Measurements from ENCODE around the gene CELF3. TPM values are rescaled to one million over a fixed set of nuclear protein-coding genes. Genes with fewer than 3 reads are reported as not detected.
"Not testable (repeated sequence)": the region's sequence is repeated elsewhere in the genome, so short reads cannot be mapped to it uniquely, and the experiment has no call there.

CELF3 gene
- total and polyA plus RNA-seq, 3 experiments from 2014 or later, result not detected

GRCh38 chr1:151684128-151684527, 32.5 kb downstream of the CELF3 start:
- no peaks in the 10 kb centered on the region for H3K9me3 Mint-ChIP-seq
- POLR2A ChIA-PET, result no interaction called here
- H3K36me3 ChIP-seq (ENCODE audit: insufficient read depth, low read length), result no peaks in the 10 kb centered on the region
- no peaks in the 10 kb centered on the region for H3K27me3 Mint-ChIP-seq
- H3K9me3 ChIP-seq (ENCODE audit: low read length), result no peaks in the 10 kb centered on the region
- CTCF ChIA-PET, result no interaction called here
- peaks cover 3 to 67% (median 19%) of the 10 kb centered on the region in 3 donors for H3K36me3 Mint-ChIP-seq
- no peak overlapping the region for H3K4me3 Mint-ChIP-seq
- DNase-seq, result no peak
- H3K27ac ChIP-seq (ENCODE audit: low read depth, low read length), result no peak overlapping the region
- no peak overlapping the region for H3K27ac Mint-ChIP-seq
- no peak overlapping the region for H3K4me3 ChIP-seq (ENCODE audit: low read length)
- H3K4me1 Mint-ChIP-seq, result no peaks in the 10 kb centered on the region
- H3K27me3 ChIP-seq (ENCODE audit: insufficient read depth, low read length, poor library complexity, severe bottlenecking), result no peaks in the 10 kb centered on the region
- H3K4me1 ChIP-seq (ENCODE audit: insufficient read depth, low read length), result no peaks in the 10 kb centered on the region

- POLR2A ChIA-PET, CTCF ChIA-PET: not testable (repeated sequence)
Observed at GRCh38 chr1:151682901-151683300, 33.7 kb downstream of the CELF3 start.

GRCh38 chr1:151681923-151682322, 34.7 kb downstream of the CELF3 start:
- ChIA-PET POLR2A (no interaction called here), CTCF (no interaction called here)
- Histone ChIP-seq H3K27me3 (ENCODE audit: insufficient read depth, low read length, poor library complexity, severe bottlenecking) (no peaks in the 10 kb centered on the region), H3K4me3 (ENCODE audit: low read length) (no peak overlapping the region), H3K9me3 (ENCODE audit: low read length) (no peaks in the 10 kb centered on the region), H3K4me1 (ENCODE audit: insufficient read depth, low read length) (no peaks in the 10 kb centered on the region), H3K27ac (ENCODE audit: low read depth, low read length) (no peak overlapping the region), H3K36me3 (ENCODE audit: insufficient read depth, low read length) (no peaks in the 10 kb centered on the region)
- Mint-ChIP-seq H3K4me1 (no peaks in the 10 kb centered on the region), H3K4me3 (no peak overlapping the region), H3K36me3 (peaks cover 7 to 63% (median 18%) of the 10 kb centered on the region in 3 donors), H3K27me3 (no peaks in the 10 kb centered on the region), H3K9me3 (no peaks in the 10 kb centered on the region), H3K27ac (no peak overlapping the region)
- DNase-seq, result no peak

More at GRCh38 chr1:151682901-151683300, 33.7 kb downstream of the CELF3 start:
- H3K4me3 Mint-ChIP-seq; H3K9me3 ChIP-seq (ENCODE audit: low read length); H3K27ac Mint-ChIP-seq; H3K4me1 Mint-ChIP-seq; H3K27ac ChIP-seq (ENCODE audit: low read depth, low read length); DNase-seq; H3K27me3 ChIP-seq (ENCODE audit: insufficient read depth, low read length, poor library complexity, severe bottlenecking); H3K4me1 ChIP-seq (ENCODE audit: insufficient read depth, low read length); H3K27me3 Mint-ChIP-seq; H3K4me3 ChIP-seq (ENCODE audit: low read length); H3K9me3 Mint-ChIP-seq; H3K36me3 ChIP-seq (ENCODE audit: insufficient read depth, low read length): not testable (repeated sequence)
- peaks cover 7 to 67% (median 19%) of the 10 kb centered on the region in 3 donors for H3K36me3 Mint-ChIP-seq

GRCh38 chr1:151680826-151681225, 35.8 kb downstream of the CELF3 start:
- Mint-ChIP-seq H3K36me3 (peaks cover 7 to 56% (median 15%) of the 10 kb centered on the region in 3 donors), H3K4me3 (no peak overlapping the region), H3K27me3 (no peaks in the 10 kb centered on the region), H3K4me1 (no peaks in the 10 kb centered on the region), H3K9me3 (no peaks in the 10 kb centered on the region), H3K27ac (peak overlapping the region in 1 of 8 donors; percentile 25)
- Histone ChIP-seq H3K4me1 (ENCODE audit: insufficient read depth, low read length) (no peaks in the 10 kb centered on the region), H3K27ac (ENCODE audit: low read depth, low read length) (no peak overlapping the region), H3K36me3 (ENCODE audit: insufficient read depth, low read length) (no peaks in the 10 kb centered on the region), H3K27me3 (ENCODE audit: insufficient read depth, low read length, poor library complexity, severe bottlenecking) (no peaks in the 10 kb centered on the region), H3K9me3 (ENCODE audit: low read length) (no peaks in the 10 kb centered on the region), H3K4me3 (ENCODE audit: low read length) (no peak overlapping the region)
- ChIA-PET POLR2A (interaction anchor here (0.6 kb wide), 1 partner anchor 125 kb away, joined by 4 read pairs; no protein-coding TSS in a partner anchor), CTCF (no interaction called here)
- DNase-seq, result no peak

- DNase-seq, result no peak
- no peak overlapping the region for H3K4me3 Mint-ChIP-seq
- peak overlapping the region in 1 of 8 donors; percentile 25 for H3K27ac Mint-ChIP-seq
- H3K36me3 Mint-ChIP-seq, result peaks cover 7 to 54% (median 14%) of the 10 kb centered on the region in 3 donors
- no peaks in the 10 kb centered on the region for H3K27me3 ChIP-seq (ENCODE audit: insufficient read depth, low read length, poor library complexity, severe bottlenecking)
- H3K9me3 Mint-ChIP-seq, result no peaks in the 10 kb centered on the region
- H3K27me3 Mint-ChIP-seq, result no peaks in the 10 kb centered on the region
- H3K36me3 ChIP-seq (ENCODE audit: insufficient read depth, low read length), result no peaks in the 10 kb centered on the region
- H3K9me3 ChIP-seq (ENCODE audit: low read length), result no peaks in the 10 kb centered on the region
- H3K27ac ChIP-seq (ENCODE audit: low read depth, low read length), result no peak overlapping the region
- H3K4me3 ChIP-seq (ENCODE audit: low read length), result no peak overlapping the region
- ChIA-PET POLR2A (no interaction called here), CTCF (no interaction called here)
- H3K4me1 Mint-ChIP-seq, result no peaks in the 10 kb centered on the region
- no peaks in the 10 kb centered on the region for H3K4me1 ChIP-seq (ENCODE audit: insufficient read depth, low read length)
Observed at GRCh38 chr1:151680391-151680790, 36.2 kb downstream of the CELF3 start.

GRCh38 chr1:151673407-151673806, 43.2 kb downstream of the CELF3 start:
- H3K36me3 ChIP-seq (ENCODE audit: insufficient read depth, low read length), result peaks cover 9% of the 10 kb centered on the region
- Mint-ChIP-seq H3K4me1 (peaks cover 11 to 28% (median 16%) of the 10 kb centered on the region in 3 donors), H3K27me3 (no peaks in the 10 kb centered on the region), H3K36me3 (peaks cover 17 to 59% (median 30%) of the 10 kb centered on the region in 3 donors), H3K9me3 (no peaks in the 10 kb centered on the region), H3K27ac (peak overlapping the region in 1 of 8 donors; percentile 52), H3K4me3 (no peak overlapping the region)
- H3K9me3 ChIP-seq (ENCODE audit: low read length), result no peaks in the 10 kb centered on the region
- ChIA-PET CTCF (no interaction called here), POLR2A (no interaction called here)
- H3K4me1 ChIP-seq (ENCODE audit: insufficient read depth, low read length), result no peaks in the 10 kb centered on the region
- no peak overlapping the region for H3K4me3 ChIP-seq (ENCODE audit: low read length)
- H3K27me3 ChIP-seq (ENCODE audit: insufficient read depth, low read length, poor library complexity, severe bottlenecking), result no peaks in the 10 kb centered on the region
- no peak for DNase-seq
- no peak overlapping the region for H3K27ac ChIP-seq (ENCODE audit: low read depth, low read length)

GRCh38 chr1:151670036-151670675, 46.4 kb downstream of the CELF3 start:
- H3K27me3 ChIP-seq (ENCODE audit: insufficient read depth, low read length, poor library complexity, severe bottlenecking); H3K27ac ChIP-seq (ENCODE audit: low read depth, low read length); DNase-seq; H3K9me3 Mint-ChIP-seq; POLR2A ChIA-PET; H3K27me3 Mint-ChIP-seq; H3K36me3 ChIP-seq (ENCODE audit: insufficient read depth, low read length); H3K4me3 ChIP-seq (ENCODE audit: low read length); CTCF ChIA-PET; H3K4me1 ChIP-seq (ENCODE audit: insufficient read depth, low read length); H3K9me3 ChIP-seq (ENCODE audit: low read length): not testable (repeated sequence)
- H3K4me3 Mint-ChIP-seq, result peak overlapping the region in 1 of 7 donors; percentile 17
- peaks cover 13 to 68% (median 33%) of the 10 kb centered on the region in 3 donors for H3K36me3 Mint-ChIP-seq
- H3K27ac Mint-ChIP-seq, result peak overlapping the region in 2 of 8 donors; percentile 1 to 53
- H3K4me1 Mint-ChIP-seq, result peaks cover 12 to 37% (median 16%) of the 10 kb centered on the region in 3 donors

GRCh38 chr1:151668090-151668489, 48.5 kb downstream of the CELF3 start:
- Histone ChIP-seq H3K36me3 (ENCODE audit: insufficient read depth, low read length) (peaks cover 9% of the 10 kb centered on the region), H3K4me1 (ENCODE audit: insufficient read depth, low read length) (no peaks in the 10 kb centered on the region), H3K9me3 (ENCODE audit: low read length) (no peaks in the 10 kb centered on the region), H3K4me3 (ENCODE audit: low read length) (no peak overlapping the region), H3K27ac (ENCODE audit: low read depth, low read length) (no peak overlapping the region), H3K27me3 (ENCODE audit: insufficient read depth, low read length, poor library complexity, severe bottlenecking) (no peaks in the 10 kb centered on the region)
- CTCF ChIA-PET, result no interaction called here
- DNase-seq, result no peak
- no peaks in the 10 kb centered on the region for H3K27me3 Mint-ChIP-seq
- no peaks in the 10 kb centered on the region for H3K9me3 Mint-ChIP-seq
- H3K4me1 Mint-ChIP-seq, result peaks cover 10 to 31% (median 11%) of the 10 kb centered on the region in 3 donors
- POLR2A ChIA-PET, result no interaction called here
- peak overlapping the region in 2 of 8 donors; percentile 20 to 61 for H3K27ac Mint-ChIP-seq
- peaks cover 13 to 63% (median 28%) of the 10 kb centered on the region in 3 donors for H3K36me3 Mint-ChIP-seq
- no peak overlapping the region for H3K4me3 Mint-ChIP-seq

All from CD8-positive, alpha-beta memory T cell (primary cell).